K562 (cell line): ENCODE results near the gene PSORS1C2.

Experiments
- CBX5 ChIP-seq: IDR thresholded peaks from 2 replicates; pipeline ENCODE4 v1.6.1; 2014; ENCODE audit warnings: low read depth, borderline replicate concordance
- CHCHD3 ChIP-seq: fragments of 250-450 bp; sonication (Bioruptor Pico); IDR thresholded peaks from 2 replicates; pipeline ENCODE4 v2.1.2; 2022; ENCODE audit warnings: mild to moderate bottlenecking
- CTBP1 ChIP-seq: fragments of 450-650 bp; IDR thresholded peaks from 2 replicates; pipeline ENCODE4 v1.6.1; 2016; ENCODE audit warnings: borderline replicate concordance
- CTCF ChIP-seq, 3 experiments: IDR thresholded peaks in 2 of 3; conservative IDR thresholded peaks in 1 of 3; 2 replicates each; pipeline ENCODE4 v1.5.1; 2011 to 2012; ENCODE audit warnings: low read length in 3 of 3, mild to moderate bottlenecking in 3 of 3, control low read depth in 2 of 3, improper control_type of control experiment in 1 of 3, inconsistent platforms in 1 of 3, low read depth in 1 of 3, mixed read lengths in 1 of 3, moderate library complexity in 1 of 3; ENCODE audit not compliant: insufficient read depth in 2 of 3
- ILK ChIP-seq: fragments of 450-650 bp; IDR thresholded peaks from 2 replicates; pipeline ENCODE4 v1.6.1; 2016; ENCODE audit warnings: missing genetic modification characterization, low read depth, mild to moderate bottlenecking, missing compliant biosample characterization, moderate library complexity, borderline replicate concordance
- NR2C2 ChIP-seq, 2 experiments: fragments of 200-800 bp in 1 of 2; sonication (Bioruptor generic) in 1 of 2; sonication (generic) in 1 of 2; formaldehyde crosslinking in 1 of 2; IDR thresholded peaks; 2 replicates each; pipeline versions ENCODE4 v1.6.1 to v1.8.0; 2016 to 2022; ENCODE audit warnings: mild to moderate bottlenecking in 1 of 2, missing compliant biosample characterization in 1 of 2, missing genetic modification characterization in 1 of 2, missing genetic modification reagents in 1 of 2
- POLR2A ChIP-seq: fragments of 450-650 bp; conservative IDR thresholded peaks from 2 replicates; pipeline ENCODE4 v1.6.1; 2016
- POLR2AphosphoS2 ChIP-seq: IDR thresholded peaks from 2 replicates; pipeline ENCODE4 v1.6.1; 2012; ENCODE audit warnings: low read length, improper control_type of control experiment
- PYGO2 ChIP-seq: fragments of 450-650 bp; IDR thresholded peaks from 2 replicates; pipeline ENCODE4 v1.6.1; 2016; ENCODE audit warnings: mild to moderate bottlenecking, missing genetic modification characterization, moderate library complexity, missing compliant biosample characterization
- TAF9B ChIP-seq: fragments of 450-650 bp; IDR thresholded peaks from 2 replicates; pipeline ENCODE4 v1.6.1; 2018; ENCODE audit warnings: mild to moderate bottlenecking; ENCODE audit not compliant: partially characterized antibody
- TEAD2 ChIP-seq: fragments of 450-650 bp; IDR thresholded peaks from 2 replicates; pipeline ENCODE4 v1.6.1; 2016; ENCODE audit warnings: missing genetic modification characterization, control low read depth, missing compliant biosample characterization
- TEAD4 ChIP-seq, 2 experiments: sonication (generic) in 1 of 2; formaldehyde crosslinking in 1 of 2; IDR thresholded peaks; 2 replicates each; pipeline versions ENCODE4 v1.6.1 to v1.8.0; 2012 to 2022; ENCODE audit warnings: borderline replicate concordance in 1 of 2, inconsistent platforms in 1 of 2, low read length in 1 of 2, mild to moderate bottlenecking in 1 of 2, missing genetic modification reagents in 1 of 2
- YBX1 ChIP-seq: fragments of 450-650 bp; IDR thresholded peaks from 2 replicates; pipeline ENCODE4 v1.7.1; 2016; ENCODE audit warnings: mild to moderate bottlenecking
- ZNF766 ChIP-seq: fragments of 200-800 bp; sonication (Bioruptor generic); conservative IDR thresholded peaks from 2 replicates; pipeline ENCODE4 v1.6.1; 2016; ENCODE audit warnings: missing genetic modification characterization, missing compliant biosample characterization

GRCh38 chr6:31131595-31131994, 7.3 kb downstream of the PSORS1C2 start:
- TF ChIP-seq NR2C2 (CRISPR knock-in tag; IDR thresholded peaks at IDR 0.05) (no peak), NR2C2 (tag; IDR thresholded peaks at IDR 0.05) (no peak), CTCF (IDR thresholded peaks at IDR 0.05 in 2 of 3, conservative IDR thresholded peaks at IDR 0.05 in 1 of 3; ENCODE audit: insufficient read depth in 2 of 3, low read depth in 1 of 3, low read length in 3 of 3) (no peak), CTBP1 (no peak), POLR2AphosphoS2 (no peak), POLR2A (no peak), CHCHD3 (CRISPR knock-in tag) (no peak), TAF9B (no peak), YBX1 (no peak), ILK (tag) (no peak), CBX5 (no peak), TEAD4 (IDR thresholded peaks at IDR 0.05; ENCODE audit: low read length) (no peak), TEAD4 (CRISPR knock-in tag; IDR thresholded peaks at IDR 0.05; ENCODE audit: borderline replicate concordance) (no peak), ZNF766 (CRISPR knock-in tag) (no peak), PYGO2 (tag) (no peak), TEAD2 (tag) (no peak)
